ENCODE data around the gene MLIP.
"Not testable (repeated sequence)": the region's sequence is repeated elsewhere in the genome, so short reads cannot be mapped to it uniquely, and the experiment has no call there.

Gene MLIP

GRCh38 chr6:54244430-54244829 is 133.2 kb downstream of the MLIP start:
- Mint-ChIP-seq H3K4me3 (no peak overlapping the region), H3K9me3 (no peaks in the 10 kb centered on the region), H3K36me3 (ENCODE audit: low read depth) (no peaks in the 10 kb centered on the region), H3K4me1 (ENCODE audit: low read depth) (no peaks in the 10 kb centered on the region), H3K27ac (no peak overlapping the region), H3K27me3 (no peaks in the 10 kb centered on the region)
- intact Hi-C loops (cut with micrococcal nuclease): no loop called here

DNA sequence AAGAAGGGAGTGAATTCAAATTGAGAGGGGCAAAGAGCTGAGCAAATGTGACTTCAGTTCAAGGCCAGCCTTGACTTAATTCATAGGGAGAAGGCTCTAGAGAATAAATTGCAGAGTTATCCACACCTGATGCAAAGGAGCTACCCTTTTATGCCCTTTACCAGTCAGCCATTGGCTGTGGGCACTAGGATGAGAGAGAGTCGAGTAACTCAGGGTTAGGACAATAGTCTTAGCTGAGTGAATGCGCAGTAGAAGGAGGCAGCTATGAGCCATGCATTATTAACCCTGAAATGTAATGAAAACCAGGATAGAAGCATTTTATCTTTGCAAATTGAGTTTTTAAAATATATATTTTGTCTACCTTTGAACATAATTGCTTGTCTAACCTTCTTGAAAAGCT is 134.0 kb downstream of the MLIP start:
- no peaks in the 10 kb centered on the region for H3K36me3 Mint-ChIP-seq (ENCODE audit: low read depth)
- H3K27me3 Mint-ChIP-seq: no peaks in the 10 kb centered on the region
- H3K4me1 Mint-ChIP-seq (ENCODE audit: low read depth): no peaks in the 10 kb centered on the region
- no peak overlapping the region for H3K4me3 Mint-ChIP-seq
- no peaks in the 10 kb centered on the region for H3K9me3 Mint-ChIP-seq
- H3K27ac Mint-ChIP-seq: no peak overlapping the region
- intact Hi-C loops (cut with micrococcal nuclease): no loop called here

- Mint-ChIP-seq H3K36me3 (ENCODE audit: low read depth) (no peaks in the 10 kb centered on the region), H3K27me3 (no peaks in the 10 kb centered on the region), H3K27ac (no peak overlapping the region), H3K4me1 (ENCODE audit: low read depth) (no peaks in the 10 kb centered on the region), H3K4me3 (no peak overlapping the region), H3K9me3 (no peaks in the 10 kb centered on the region)
- intact Hi-C loops (cut with micrococcal nuclease): no loop called here
Measured at GRCh38 chr6:54248319-54248718, 137.1 kb downstream of the MLIP start.

DNA sequence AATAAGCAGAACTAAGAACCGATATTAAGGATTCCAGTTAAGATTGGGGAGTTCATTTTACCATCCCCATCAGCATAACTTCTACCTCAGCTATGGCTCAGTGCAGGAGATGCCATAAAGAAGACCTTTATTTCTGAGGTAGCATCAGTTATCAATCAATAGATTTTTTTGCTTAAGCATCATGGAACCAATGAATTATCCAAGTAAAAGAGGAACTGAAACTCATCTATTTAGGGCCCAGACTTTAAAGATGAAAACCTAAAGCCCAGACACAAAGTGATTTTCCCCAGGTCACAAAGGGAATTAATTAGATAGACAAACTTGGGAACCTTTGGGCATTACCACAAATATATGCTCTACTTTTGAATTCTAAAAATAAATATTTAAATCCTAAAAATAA is 137.8 kb downstream of the MLIP start:
- H3K27ac Mint-ChIP-seq: no peak overlapping the region
- no peaks in the 10 kb centered on the region for H3K27me3 Mint-ChIP-seq
- no peak overlapping the region for H3K4me3 Mint-ChIP-seq
- H3K9me3 Mint-ChIP-seq: no peaks in the 10 kb centered on the region
- no peaks in the 10 kb centered on the region for H3K36me3 Mint-ChIP-seq (ENCODE audit: low read depth)
- intact Hi-C loops (cut with micrococcal nuclease): no loop called here
- H3K4me1 Mint-ChIP-seq (ENCODE audit: low read depth): no peaks in the 10 kb centered on the region

DNA sequence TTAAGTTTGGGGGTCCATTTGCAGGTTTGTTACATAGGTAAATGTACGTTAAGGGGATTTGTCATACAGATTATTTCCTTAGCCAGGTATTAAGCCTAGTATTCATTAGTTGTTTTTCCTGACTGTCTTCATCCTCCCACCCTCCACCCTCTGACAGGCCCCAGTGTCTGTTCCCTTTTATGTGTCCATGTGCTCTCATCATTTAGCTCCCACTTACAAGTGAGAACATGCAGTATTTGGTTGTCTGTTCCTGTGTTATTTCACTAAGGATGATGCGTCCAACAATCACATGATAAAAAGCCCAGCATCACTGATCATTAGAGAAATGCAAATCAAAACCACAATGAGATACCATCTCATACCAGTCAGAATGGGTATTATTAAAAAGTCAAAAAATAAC is 138.6 kb downstream of the MLIP start:
- H3K4me1 Mint-ChIP-seq (ENCODE audit: low read depth); H3K27ac Mint-ChIP-seq; H3K27me3 Mint-ChIP-seq; intact Hi-C loops (cut with micrococcal nuclease); H3K36me3 Mint-ChIP-seq (ENCODE audit: low read depth); H3K4me3 Mint-ChIP-seq; H3K9me3 Mint-ChIP-seq: not testable (repeated sequence)

GRCh38 chr6:54252496-54252895 is 141.3 kb downstream of the MLIP start:
- H3K27ac Mint-ChIP-seq: no peak overlapping the region
- no peaks in the 10 kb centered on the region for H3K9me3 Mint-ChIP-seq
- H3K4me3 Mint-ChIP-seq: no peak overlapping the region
- intact Hi-C loops (cut with micrococcal nuclease): no loop called here
- H3K36me3 Mint-ChIP-seq (ENCODE audit: low read depth): no peaks in the 10 kb centered on the region
- H3K27me3 Mint-ChIP-seq: no peaks in the 10 kb centered on the region
- no peaks in the 10 kb centered on the region for H3K4me1 Mint-ChIP-seq (ENCODE audit: low read depth)

- Mint-ChIP-seq H3K4me1 (ENCODE audit: low read depth) (no peaks in the 10 kb centered on the region), H3K27ac (no peak overlapping the region)
Measured at GRCh38 chr6:54252916-54253315, 141.7 kb downstream of the MLIP start.

GRCh38 chr6:54254886-54255285 is 143.6 kb downstream of the MLIP start:
- H3K27ac Mint-ChIP-seq: no peak overlapping the region
- intact Hi-C loops (cut with micrococcal nuclease): no loop called here

More at GRCh38 chr6:54252916-54253315, 141.7 kb downstream of the MLIP start:
- intact Hi-C loops (cut with micrococcal nuclease): no loop called here
- Mint-ChIP-seq H3K27me3 (no peaks in the 10 kb centered on the region), H3K4me3 (no peak overlapping the region), H3K36me3 (ENCODE audit: low read depth) (no peaks in the 10 kb centered on the region), H3K9me3 (no peaks in the 10 kb centered on the region)

GRCh38 chr6:54255886-54256285 is 144.6 kb downstream of the MLIP start:
- H3K36me3 Mint-ChIP-seq (ENCODE audit: low read depth): no peaks in the 10 kb centered on the region
- no peaks in the 10 kb centered on the region for H3K27me3 Mint-ChIP-seq
- H3K27ac Mint-ChIP-seq: no peak overlapping the region
- intact Hi-C loops (cut with micrococcal nuclease): no loop called here
- H3K4me1 Mint-ChIP-seq (ENCODE audit: low read depth): no peaks in the 10 kb centered on the region
- no peak overlapping the region for H3K4me3 Mint-ChIP-seq
- no peaks in the 10 kb centered on the region for H3K9me3 Mint-ChIP-seq

More at GRCh38 chr6:54254886-54255285, 143.6 kb downstream of the MLIP start:
- no peaks in the 10 kb centered on the region for H3K4me1 Mint-ChIP-seq (ENCODE audit: low read depth)
- H3K9me3 Mint-ChIP-seq: no peaks in the 10 kb centered on the region
- H3K36me3 Mint-ChIP-seq (ENCODE audit: low read depth): no peaks in the 10 kb centered on the region
- no peaks in the 10 kb centered on the region for H3K27me3 Mint-ChIP-seq
- H3K4me3 Mint-ChIP-seq: no peak overlapping the region

GRCh38 chr6:54260025-54260424 is 148.8 kb downstream of the MLIP start:
- Mint-ChIP-seq H3K36me3 (ENCODE audit: low read depth) (no peaks in the 10 kb centered on the region), H3K9me3 (no peaks in the 10 kb centered on the region), H3K4me3 (no peak overlapping the region), H3K27me3 (no peaks in the 10 kb centered on the region), H3K27ac (no peak overlapping the region), H3K4me1 (ENCODE audit: low read depth) (no peaks in the 10 kb centered on the region)
- intact Hi-C loops (cut with micrococcal nuclease): no loop called here

DNA sequence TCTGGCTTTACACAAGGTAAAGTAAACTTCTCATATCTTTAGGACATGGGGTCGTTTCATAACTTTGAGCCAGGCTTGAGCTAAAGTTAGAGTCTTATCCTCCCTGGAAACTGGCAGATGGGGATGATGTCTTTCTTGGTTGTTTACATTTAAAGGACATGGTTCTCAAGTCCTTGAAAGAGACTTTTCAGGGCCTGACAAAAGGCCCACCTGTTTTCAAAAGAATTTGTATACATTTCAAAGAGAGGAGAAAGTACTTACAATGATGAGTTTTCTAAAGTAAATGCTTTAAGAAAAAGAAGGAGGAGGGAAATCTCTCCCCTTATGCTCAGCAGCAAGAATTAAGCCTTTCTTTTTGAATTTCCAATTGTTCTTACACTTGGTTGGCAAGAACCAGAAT is 151.3 kb downstream of the MLIP start:
- H3K4me1 Mint-ChIP-seq (ENCODE audit: low read depth): no peaks in the 10 kb centered on the region
- H3K4me3 Mint-ChIP-seq: no peak overlapping the region
- no peaks in the 10 kb centered on the region for H3K27me3 Mint-ChIP-seq
- H3K9me3 Mint-ChIP-seq: no peaks in the 10 kb centered on the region
- no peak overlapping the region for H3K27ac Mint-ChIP-seq
- no peaks in the 10 kb centered on the region for H3K36me3 Mint-ChIP-seq (ENCODE audit: low read depth)
- intact Hi-C loops (cut with micrococcal nuclease): no loop called here

DNA sequence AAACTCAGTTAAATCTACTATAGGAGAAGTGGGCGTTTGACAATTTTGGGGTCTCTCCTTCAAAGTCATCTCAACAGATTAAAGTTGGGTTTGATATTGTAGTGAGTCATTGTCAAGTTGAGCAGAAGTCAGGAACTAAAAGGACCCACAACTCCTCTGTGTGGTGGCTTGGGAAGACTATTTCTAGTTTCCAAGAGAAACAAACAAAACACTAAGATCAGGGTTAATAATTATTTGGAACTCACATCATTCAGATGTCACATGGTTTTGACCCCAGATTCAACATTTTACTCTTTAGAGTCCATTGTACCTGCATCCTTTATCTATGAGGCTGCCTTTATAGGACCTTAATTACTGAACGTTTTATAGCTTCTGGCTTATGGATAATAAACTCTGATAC is 151.7 kb downstream of the MLIP start:
- Mint-ChIP-seq H3K27me3 (no peaks in the 10 kb centered on the region), H3K4me3 (no peak overlapping the region), H3K27ac (no peak overlapping the region), H3K9me3 (no peaks in the 10 kb centered on the region), H3K4me1 (ENCODE audit: low read depth) (no peaks in the 10 kb centered on the region), H3K36me3 (ENCODE audit: low read depth) (no peaks in the 10 kb centered on the region)
- intact Hi-C loops (cut with micrococcal nuclease): no loop called here

GRCh38 chr6:54264581-54265272 is 153.5 kb downstream of the MLIP start:
- H3K4me3 Mint-ChIP-seq: no peak overlapping the region
- no peaks in the 10 kb centered on the region for H3K36me3 Mint-ChIP-seq (ENCODE audit: low read depth)
- no peak overlapping the region for H3K27ac Mint-ChIP-seq
- no peaks in the 10 kb centered on the region for H3K4me1 Mint-ChIP-seq (ENCODE audit: low read depth)
- intact Hi-C loops (cut with micrococcal nuclease): no loop called here
- no peaks in the 10 kb centered on the region for H3K9me3 Mint-ChIP-seq
- no peaks in the 10 kb centered on the region for H3K27me3 Mint-ChIP-seq

DNA sequence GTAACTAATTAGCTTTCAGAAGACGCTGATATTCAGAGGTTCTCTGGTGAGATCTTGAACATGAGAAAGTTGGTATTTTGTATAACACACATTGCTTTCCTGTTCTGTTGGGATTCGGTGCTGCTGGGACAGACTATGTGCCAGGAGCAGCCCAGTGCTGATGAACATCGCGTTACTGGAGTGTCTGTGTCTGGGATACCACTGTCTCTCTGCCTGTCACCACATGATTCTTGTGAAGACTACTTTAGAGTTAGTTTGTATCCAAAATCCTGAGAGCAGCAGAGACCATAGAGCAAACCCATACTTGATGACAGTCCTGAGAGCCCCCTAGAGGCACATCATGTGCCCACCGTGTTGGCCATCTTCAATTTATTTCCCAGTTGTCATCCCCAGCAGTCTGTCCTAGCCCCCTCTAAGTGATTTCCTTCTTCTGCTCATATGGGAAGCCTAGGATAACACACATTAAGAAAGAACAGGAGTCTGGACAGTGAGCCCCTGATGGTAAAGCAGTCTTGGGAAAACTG is 155.2 kb downstream of the MLIP start:
- no peak overlapping the region for H3K4me3 Mint-ChIP-seq
- intact Hi-C loops (cut with micrococcal nuclease): no loop called here
- H3K27me3 Mint-ChIP-seq: no peaks in the 10 kb centered on the region
- H3K27ac Mint-ChIP-seq: no peak overlapping the region
- no peaks in the 10 kb centered on the region for H3K36me3 Mint-ChIP-seq (ENCODE audit: low read depth)
- H3K9me3 Mint-ChIP-seq: no peaks in the 10 kb centered on the region
- H3K4me1 Mint-ChIP-seq (ENCODE audit: low read depth): no peaks in the 10 kb centered on the region

DNA sequence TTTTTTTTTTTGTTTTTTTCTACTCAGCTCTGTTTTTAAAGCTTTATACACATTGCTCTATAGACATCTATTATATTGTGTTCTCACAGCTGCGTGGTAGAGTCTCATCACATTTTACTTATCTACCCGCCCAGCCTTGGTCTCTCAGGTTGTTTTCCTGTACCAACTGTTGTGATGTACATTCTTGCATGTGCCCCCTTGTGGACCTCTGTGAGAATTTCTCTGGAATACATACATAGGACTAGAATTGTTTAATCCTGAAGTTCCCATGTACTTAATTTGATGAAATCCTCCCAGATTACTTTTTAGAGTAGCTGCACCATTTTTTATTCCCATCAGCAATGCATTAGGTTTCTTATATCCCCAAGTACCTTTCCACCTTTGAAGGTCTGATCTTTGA is 156.6 kb downstream of the MLIP start:
- no peaks in the 10 kb centered on the region for H3K9me3 Mint-ChIP-seq
- intact Hi-C loops (cut with micrococcal nuclease): no loop called here
- no peaks in the 10 kb centered on the region for H3K36me3 Mint-ChIP-seq (ENCODE audit: low read depth)
- no peaks in the 10 kb centered on the region for H3K27me3 Mint-ChIP-seq
- H3K4me1 Mint-ChIP-seq (ENCODE audit: low read depth): no peaks in the 10 kb centered on the region
- no peak overlapping the region for H3K4me3 Mint-ChIP-seq
- no peak overlapping the region for H3K27ac Mint-ChIP-seq

Data from dendritic cell treated with granulocyte-macrophage colony-stimulating factor and Interleukin-4, amounts not matched to agents 40 ng/mL and 50 ng/mL, for 4 days (primary cell).